NT2/D1 (cell line): ENCODE data around the gene SEC11C.

Experiments
- SUZ12 ChIP-seq: IDR thresholded peaks from 2 replicates; pipeline ENCODE4 v1.6.1; 2011; ENCODE audit not compliant: insufficient read length, insufficient read depth; ENCODE audit errors: extremely low read depth
- YY1 ChIP-seq: IDR thresholded peaks from 2 replicates; pipeline ENCODE4 v1.6.1; 2011; ENCODE audit not compliant: insufficient read length, insufficient read depth
- ZNF274 ChIP-seq: IDR thresholded peaks from 2 replicates; pipeline ENCODE4 v1.6.1; 2011; ENCODE audit warnings: mild to moderate bottlenecking, low read depth, low read length

DNA sequence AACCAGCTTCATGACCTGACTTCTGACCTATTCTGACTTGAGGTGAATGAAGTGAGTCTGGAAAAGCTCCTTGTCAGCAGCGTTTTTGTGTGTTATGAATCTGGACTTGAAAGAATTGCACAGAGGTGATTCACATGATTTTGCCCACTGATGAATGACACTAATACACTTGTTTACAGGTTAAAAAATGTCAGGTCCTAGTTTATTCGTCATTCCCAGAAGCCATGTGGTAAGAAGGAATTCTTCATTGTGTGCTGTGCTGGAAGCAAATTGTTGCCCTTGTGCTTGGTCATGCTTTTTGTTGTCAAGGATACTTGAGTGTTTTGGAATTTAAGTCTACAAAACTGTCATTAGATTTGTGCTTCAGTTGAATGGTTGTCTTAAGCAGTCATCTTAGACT lies 15.5 kb downstream of the SEC11C start:
- TF ChIP-seq YY1 (no peak), ZNF274 (no peak), SUZ12 (no peak)
